Stimulated activated CD8-positive, alpha-beta memory T cell treated with anti-CD3 and anti-CD28 coated beads, Interleukin-4, amount 100 ng/mL, for 1 hour (primary cell): ENCODE measurements around the gene PIWIL4.
"Not testable (repeated sequence)": the region's sequence is repeated elsewhere in the genome, so short reads cannot be mapped to it uniquely, and the experiment has no call there.

Experiments
- DNase-seq, 2 donors: peaks; one replicate each; pipeline ENCODE4 v3.0.0-alpha.2; 2020; ENCODE audit warnings: low read depth in 2 of 2, low spot score in 1 of 2

PIWIL4 gene

GRCh38 chr11:94635072-94635471 is 67.9 kb downstream of the PIWIL4 start:
- DNase-seq = no peak

- no peak for DNase-seq
These were observed 69.3 kb downstream of the PIWIL4 start for GRCh38 chr11:94636388-94636949.

- DNase-seq = no peak
These were observed 71.2 kb downstream of the PIWIL4 start for GRCh38 chr11:94638301-94638901.

GRCh38 chr11:94638902-94639373 is 71.8 kb downstream of the PIWIL4 start:
- no peak for DNase-seq

- no peak for DNase-seq
These were observed 72.9 kb downstream of the PIWIL4 start for GRCh38 chr11:94639901-94640721.

GRCh38 chr11:94641167-94641761 is 74.1 kb downstream of the PIWIL4 start:
- DNase-seq = no peak

GRCh38 chr11:94643186-94643585 is 76.0 kb downstream of the PIWIL4 start:
- not testable (repeated sequence) for DNase-seq

- no peak for DNase-seq
These were observed 80.8 kb downstream of the PIWIL4 start for GRCh38 chr11:94647926-94648325.

- DNase-seq = no peak
These were observed 81.6 kb downstream of the PIWIL4 start for GRCh38 chr11:94648789-94649188.

GRCh38 chr11:94649254-94649653 is 82.1 kb downstream of the PIWIL4 start:
- DNase-seq = no peak

GRCh38 chr11:94649964-94650623 is 82.9 kb downstream of the PIWIL4 start:
- DNase-seq = no peak

GRCh38 chr11:94650756-94651155 is 83.6 kb downstream of the PIWIL4 start:
- DNase-seq = no peak

- DNase-seq = no peak
These were observed 85.6 kb downstream of the PIWIL4 start for GRCh38 chr11:94652735-94653284.

GRCh38 chr11:94653561-94653960 is 86.4 kb downstream of the PIWIL4 start:
- no peak for DNase-seq

- no peak for DNase-seq
These were observed 87.0 kb downstream of the PIWIL4 start for GRCh38 chr11:94654201-94654600.

- DNase-seq = no peak
These were observed 88.1 kb downstream of the PIWIL4 start for GRCh38 chr11:94655291-94655690.

- DNase-seq = no peak
These were observed 88.8 kb downstream of the PIWIL4 start for GRCh38 chr11:94655956-94656355.

- no peak for DNase-seq
These were observed 89.8 kb downstream of the PIWIL4 start for GRCh38 chr11:94656968-94657367.

GRCh38 chr11:94657629-94658028 is 90.5 kb downstream of the PIWIL4 start:
- no peak for DNase-seq

- DNase-seq = no peak
These were observed 91.2 kb downstream of the PIWIL4 start for GRCh38 chr11:94658386-94658785.

GRCh38 chr11:94658888-94659287 is 91.7 kb downstream of the PIWIL4 start:
- no peak for DNase-seq
